H1 (cell line): ENCODE measurements around the gene JOSD2. TPM values are rescaled to one million over a fixed set of nuclear protein-coding genes. Genes with fewer than 3 reads are reported as not detected.

Experiments used
- CTCF ChIA-PET: fragments of 300-600 bp; sonication (Branson Sonifier 250); formaldehyde crosslinking; loops from one replicate; lab custom pipeline; 2021; ENCODE audit not compliant: partially characterized antibody; lab: Charles Lee
- POLR2A ChIA-PET: fragments of 300-600 bp; sonication (Branson Sonifier 250); formaldehyde crosslinking; loops from one replicate; lab custom pipeline; 2021; ENCODE audit warnings: inconsistent platforms; ENCODE audit not compliant: partially characterized antibody; lab: Charles Lee
- DNase-seq, 2 experiments: peaks; one replicate each; pipeline versions ENCODE4 v3.0.0 to v3.0.0-alpha.2; 2010 to 2022; ENCODE audit warnings: low spot score in 2 of 2, low read depth in 1 of 2, mixed read lengths in 1 of 2
- FAIRE-seq: peaks from 2 replicates; lab custom pipeline; 2011; peaks lifted over from hg19 to GRCh38; lab: Jason Lieb, UNC
- H2AFZ ChIP-seq: 2 replicates; pipeline ENCODE4 v1.8.1; 2012; ENCODE audit warnings: low read length, inconsistent platforms
- H2AK5ac ChIP-seq: 2 replicates; pipeline ENCODE4 v1.6.1; 2013; ENCODE audit warnings: low read depth, low read length
- H2BK120ac ChIP-seq: replicated peaks from 2 replicates; pipeline ENCODE3; 2013; ENCODE audit warnings: low read depth, low read length, inconsistent platforms
- H2BK12ac ChIP-seq: 2 replicates; pipeline ENCODE4 v1.6.1; 2013; ENCODE audit warnings: low read depth, low read length
- H2BK15ac ChIP-seq: 2 replicates; pipeline ENCODE4 v1.6.1; 2013; ENCODE audit warnings: low read length
- H2BK20ac ChIP-seq: 2 replicates; pipeline ENCODE4 v1.6.1; 2013; ENCODE audit warnings: low read length
- H2BK5ac ChIP-seq: 2 replicates; pipeline ENCODE4 v1.6.1; 2013; ENCODE audit warnings: low read depth, low read length
- H3K14ac ChIP-seq: 2 replicates; pipeline ENCODE4 v1.6.1; 2013; ENCODE audit warnings: inconsistent platforms; ENCODE audit not compliant: insufficient read length
- H3K18ac ChIP-seq: 2 replicates; pipeline ENCODE4 v1.6.1; 2013; ENCODE audit warnings: low read length; ENCODE audit errors: extremely low read depth
- H3K23ac ChIP-seq: 2 replicates; pipeline ENCODE4 v1.6.1; 2013; ENCODE audit warnings: inconsistent platforms; ENCODE audit not compliant: insufficient read length
- H3K23me2 ChIP-seq: 2 replicates; pipeline ENCODE4 v1.6.1; 2013; ENCODE audit warnings: low read depth, low read length
- H3K27ac ChIP-seq: 2 replicates; pipeline ENCODE4 v1.6.1; 2011; ENCODE audit warnings: low read depth, low read length, inconsistent platforms
- H3K27me3 ChIP-seq, 4 experiments: replicated peaks in 1 of 4; 1 replicate in 1 of 4; 2 replicates in 3 of 4; pipeline versions ENCODE4 v1.6.1 to v1.8.1; 2011 to 2013; ENCODE audit warnings: low read length in 3 of 4, mild to moderate bottlenecking in 3 of 4, inconsistent platforms in 2 of 4, mixed read lengths in 2 of 4, moderate library complexity in 1 of 4; ENCODE audit not compliant: control insufficient read depth in 3 of 4, insufficient read depth in 3 of 4; ENCODE audit errors: extremely low read depth in 1 of 4
- H3K36me3 ChIP-seq, 4 experiments: 2 replicates each; pipeline versions ENCODE4 v1.6.1 to v1.8.1; 2011 to 2013; ENCODE audit warnings: mild to moderate bottlenecking in 4 of 4, low read length in 3 of 4, moderate library complexity in 2 of 4, control low read depth in 1 of 4, inconsistent platforms in 1 of 4; ENCODE audit not compliant: insufficient read depth in 4 of 4, control insufficient read depth in 2 of 4
- H3K4ac ChIP-seq: replicated peaks from 2 replicates; pipeline ENCODE3; 2013; ENCODE audit warnings: low read length, low read depth, mixed read lengths, inconsistent platforms; ENCODE audit not compliant: insufficient read length
- H3K4me1 ChIP-seq, 4 experiments: replicated peaks in 1 of 4; 1 replicate in 1 of 4; 2 replicates in 3 of 4; pipeline versions ENCODE4 v1.6.1 to v1.8.1; 2011 to 2013; ENCODE audit warnings: low read length in 3 of 4, inconsistent platforms in 2 of 4, mixed read lengths in 1 of 4; ENCODE audit not compliant: insufficient read depth in 4 of 4, control insufficient read depth in 3 of 4
- H3K4me2 ChIP-seq, 2 experiments: 2 replicates each; pipeline versions ENCODE4 v1.6.1 to v1.8.1; 2011 to 2013; ENCODE audit warnings: low read depth in 2 of 2, low read length in 2 of 2, control low read depth in 1 of 2, inconsistent platforms in 1 of 2, mild to moderate bottlenecking in 1 of 2; ENCODE audit not compliant: insufficient read depth in 1 of 2
- H3K4me3 ChIP-seq, 4 experiments: fragments of 200-600, 300-600 bp in 1 of 4; sonication (generic), shearing (Covaris generic), sonication (Bioruptor Twin) in 1 of 4; 2 replicates each; pipeline versions ENCODE4 v1.5.1 to v1.8.1; 2011 to 2016; ENCODE audit warnings: low read length in 4 of 4, low read depth in 3 of 4, control low read depth in 2 of 4, inconsistent platforms in 2 of 4, mild to moderate bottlenecking in 2 of 4, mixed read lengths in 1 of 4, moderate library complexity in 1 of 4; ENCODE audit not compliant: insufficient read depth in 2 of 4; ENCODE audit errors: extremely low read depth in 1 of 4
- H3K56ac ChIP-seq: replicated peaks from 2 replicates; pipeline ENCODE3; 2013; ENCODE audit warnings: low read depth, mild to moderate bottlenecking, mixed read lengths, low read length, inconsistent platforms; ENCODE audit not compliant: insufficient read length
- H3K79me1 ChIP-seq: 2 replicates; pipeline ENCODE4 v1.6.1; 2013; ENCODE audit warnings: low read depth, low read length, control low read depth
- H3K79me2 ChIP-seq, 2 experiments: 2 replicates each; pipeline versions ENCODE4 v1.6.1 to v1.8.1; 2012 to 2013; ENCODE audit warnings: low read length in 2 of 2, mild to moderate bottlenecking in 2 of 2, inconsistent platforms in 1 of 2; ENCODE audit not compliant: insufficient read depth in 2 of 2, control insufficient read depth in 1 of 2
- H3K9ac ChIP-seq, 4 experiments: replicated peaks in 1 of 4; 1 replicate in 1 of 4; 2 replicates in 3 of 4; pipeline versions ENCODE4 v1.6.1 to v1.8.1; 2011 to 2013; ENCODE audit warnings: low read depth in 3 of 4, low read length in 3 of 4, control low read depth in 2 of 4, mild to moderate bottlenecking in 2 of 4, moderate library complexity in 2 of 4, inconsistent platforms in 1 of 4; ENCODE audit errors: extremely low read depth in 1 of 4
- H3K9me3 ChIP-seq, 2 experiments: 2 replicates each; pipeline versions ENCODE4 v1.6.1 to v1.8.1; 2012 to 2013; ENCODE audit warnings: mild to moderate bottlenecking in 2 of 2, moderate library complexity in 2 of 2, control low read depth in 1 of 2, inconsistent platforms in 1 of 2, low read depth in 1 of 2, low read length in 1 of 2, mixed read lengths in 1 of 2; ENCODE audit not compliant: insufficient read depth in 2 of 2
- H4K20me1 ChIP-seq, 2 experiments: replicated peaks in 1 of 2; 2 replicates each; pipeline versions ENCODE3 to v1.8.1; 2011 to 2013; ENCODE audit warnings: inconsistent platforms in 2 of 2, low read length in 2 of 2, mild to moderate bottlenecking in 1 of 2; ENCODE audit not compliant: insufficient read depth in 2 of 2, control insufficient read depth in 1 of 2
- H4K5ac ChIP-seq: 2 replicates; pipeline ENCODE4 v1.6.1; 2013; ENCODE audit warnings: low read length, low read depth, mixed read lengths, inconsistent platforms; ENCODE audit not compliant: insufficient read length
- H4K8ac ChIP-seq: 2 replicates; pipeline ENCODE4 v1.8.0; 2013; ENCODE audit warnings: mild to moderate bottlenecking, moderate library complexity, low read length, inconsistent platforms; ENCODE audit not compliant: insufficient read depth; ENCODE audit errors: extremely low read depth
- H4K91ac ChIP-seq: replicated peaks from 2 replicates; pipeline ENCODE3; 2013; ENCODE audit warnings: low read length, mixed read lengths, inconsistent platforms; ENCODE audit not compliant: insufficient read length
- ATF3 ChIP-seq: IDR thresholded peaks from 2 replicates; pipeline ENCODE4 v1.6.1; 2011; ENCODE audit warnings: low read depth, mild to moderate bottlenecking, low read length; ENCODE audit not compliant: insufficient read depth
- BACH1 ChIP-seq: IDR thresholded peaks from 2 replicates; pipeline ENCODE4 v1.6.1; 2012; ENCODE audit warnings: low read length, improper control_type of control experiment
- CEBPB ChIP-seq: IDR thresholded peaks from 2 replicates; pipeline ENCODE4 v1.6.1; 2012; ENCODE audit warnings: low read depth, low read length
- GABPA ChIP-seq: IDR thresholded peaks from 2 replicates; pipeline ENCODE4 v1.6.1; 2011; ENCODE audit warnings: mild to moderate bottlenecking, low read length, moderate library complexity, borderline replicate concordance; ENCODE audit not compliant: insufficient read depth
- JUN ChIP-seq: IDR thresholded peaks from 2 replicates; pipeline ENCODE4 v1.6.1; 2011; ENCODE audit warnings: low read depth, mild to moderate bottlenecking, improper control_type of control experiment, low read length
- MAFK ChIP-seq: IDR thresholded peaks from 2 replicates; pipeline ENCODE4 v1.6.1; 2012; ENCODE audit warnings: low read depth, mild to moderate bottlenecking, improper control_type of control experiment, low read length
- POLR2A ChIP-seq, 2 experiments: IDR thresholded peaks; 1 replicate in 1 of 2; 2 replicates in 1 of 2; pipeline ENCODE4 v1.6.1; 2011; ENCODE audit warnings: low read depth in 2 of 2, low read length in 2 of 2, mild to moderate bottlenecking in 2 of 2; ENCODE audit errors: control extremely low read depth in 1 of 2
- POU5F1 ChIP-seq: IDR thresholded peaks from 2 replicates; pipeline ENCODE4 v1.6.1; 2011; ENCODE audit warnings: low read depth, mild to moderate bottlenecking, low read length, moderate library complexity
- RBBP5 ChIP-seq: IDR thresholded peaks from 2 replicates; pipeline ENCODE4 v1.7.1; 2012; ENCODE audit warnings: low read depth, mild to moderate bottlenecking, inconsistent platforms, low read length, moderate library complexity, borderline replicate concordance
- RFX5 ChIP-seq: IDR thresholded peaks from 2 replicates; pipeline ENCODE4 v1.6.1; 2011; ENCODE audit warnings: low read depth, low read length, improper control_type of control experiment, borderline replicate concordance
- SP1 ChIP-seq: IDR thresholded peaks from 2 replicates; pipeline ENCODE4 v1.6.1; 2011; ENCODE audit warnings: low read depth, low read length
- USF2 ChIP-seq: IDR thresholded peaks from 2 replicates; pipeline ENCODE4 v1.6.1; 2011; ENCODE audit warnings: low read length, improper control_type of control experiment
- ZNF274 ChIP-seq: IDR thresholded peaks from 2 replicates; pipeline ENCODE4 v1.7.0; 2012; ENCODE audit warnings: low read length, borderline replicate concordance; ENCODE audit errors: extremely low read depth
- WGBS, 2 experiments: shearing (Covaris generic) in 1 of 2; methylation state at CpG; one replicate each; pipeline versions ENCODE4 v1.1.6 to v1.1.7; 2013 to 2015; ENCODE audit warnings: low lambda C conversion rate in 2 of 2, mixed read lengths in 2 of 2, inconsistent platforms in 1 of 2, low coverage in 1 of 2, missing lambda C conversion rate in 1 of 2; ENCODE audit not compliant: insufficient replicate concordance in 2 of 2, insufficient coverage in 1 of 2, insufficient read length in 1 of 2; ENCODE audit errors: extremely low coverage in 1 of 2, missing lambda C conversion rate in 1 of 2; 5-methylcytosine and 5-hydroxymethylcytosine counted together
- polyA plus RNA-seq, 7 experiments: library from polyadenylated mRNA; depleted of rRNA in 3 of 7; stranded (reverse) in 5 of 7; unstranded in 2 of 7; fragments of >200 nt in 5 of 7; fragments of 200-250 nt in 2 of 7; gene quantifications; 1 replicate in 5 of 7; 2 replicates in 1 of 7; 4 replicates in 1 of 7; pipeline versions ENCODE4 v1.2.1 to v1.2.3, GENCODE V29; 2011 to 2013; ENCODE audit warnings: missing spikeins in 2 of 7, mixed read lengths in 2 of 7
- total RNA-seq: library from RNA; stranded (reverse); fragmentation: NEBNext Ultra II Directional; extraction: Animal tissue kit (Norgen Biotek cat#: 25700); gene quantifications from 2 replicates; pipeline ENCODE4 v1.2.1, GENCODE V29; 2021

Gene JOSD2
- total and polyA plus RNA-seq, 2 of the 8 experiments (the other 6 are each of a cell fraction or from before 2014, with no cell fraction given): 1.9 to 6.6 TPM

GRCh38 chr19:50508843-50509190, 2.2 kb downstream of the JOSD2 start:
- no peak overlapping the region for H2AK5ac ChIP-seq
- H3K18ac ChIP-seq: no peak overlapping the region
- POLR2A ChIA-PET: interaction anchor here (1.0 to 2.0 kb wide), 2 partner anchors 8 to 20 kb away, joined by 3 to 4 read pairs; no protein-coding TSS in a partner anchor
- WGBS, 2 experiments: 79% methylated on average over 3 of the region's 3 CpGs; no CpG with 5 or more reads in 1 of the 2 experiments
- no peaks in the 10 kb centered on the region; the same call in 1 of the 2 replicates for H3K23me2 ChIP-seq
- no peaks in the 10 kb centered on the region for H3K9me3 ChIP-seq
- H3K56ac ChIP-seq: no peak overlapping the region
- H3K4me1 ChIP-seq: peaks cover 0 to 6% (median 3%) of the 10 kb centered on the region in 4 experiments; a peak in 4 of 7 replicates
- no peak overlapping the region for H3K14ac ChIP-seq
- DNase-seq (no peak), FAIRE-seq (no peak)
- CTCF ChIA-PET: interaction anchor here (0.6 to 4.0 kb wide), 8 partner anchors 10 to 581 kb away, joined by 3 to 17 read pairs (median 5); no protein-coding TSS in a partner anchor
- H3K9ac ChIP-seq: no peak overlapping the region
- H3K36me3 ChIP-seq: no peaks in the 10 kb centered on the region
- no peak overlapping the region for H4K8ac ChIP-seq
- H3K23ac ChIP-seq: no peak overlapping the region
- H3K27ac ChIP-seq: no peak overlapping the region
- no peak overlapping the region for H3K4me3 ChIP-seq
- H3K27me3 ChIP-seq: peaks cover 0 to 18% (median 12%) of the 10 kb centered on the region in 4 experiments; a peak in 5 of 7 replicates
- no peak overlapping the region for H2BK12ac ChIP-seq
- H3K4ac ChIP-seq: no peak overlapping the region
- H2BK5ac ChIP-seq: no peak overlapping the region
- H3K79me1 ChIP-seq: no peaks in the 10 kb centered on the region; the same call in 1 of the 2 replicates
- H3K4me2 ChIP-seq: no peak overlapping the region
- H2AFZ ChIP-seq: no peak overlapping the region
- H2BK20ac ChIP-seq: no peak overlapping the region
- H2BK15ac ChIP-seq: no peak overlapping the region
- H4K20me1 ChIP-seq: peaks cover 0 to 1% of the 10 kb centered on the region in 2 experiments
- H4K91ac ChIP-seq: no peak overlapping the region
- H4K5ac ChIP-seq: no peak overlapping the region
- no peaks in the 10 kb centered on the region for H3K79me2 ChIP-seq
- H2BK120ac ChIP-seq: no peak overlapping the region
- TF ChIP-seq POLR2A (IDR thresholded peaks at IDR 0.05; ENCODE audit: control extremely low read depth in 1 of 2, low read depth in 2 of 2, low read length in 2 of 2) (no peak), ZNF274 (no peak), RBBP5 (no peak), MAFK (no peak), ATF3 (no peak), JUN (no peak), CEBPB (no peak), SP1 (no peak), RFX5 (no peak), GABPA (no peak), BACH1 (no peak), POU5F1 (no peak), USF2 (no peak)
